ENCODE data around the gene SH3GL2.

SH3GL2 gene

GRCh38 chr9:17622141-17622540, 43.3 kb downstream of the SH3GL2 start:
- DNase-seq (ENCODE audit: extremely low read depth, low read depth) = no peak
- TF ChIP-seq, protein P1, sequence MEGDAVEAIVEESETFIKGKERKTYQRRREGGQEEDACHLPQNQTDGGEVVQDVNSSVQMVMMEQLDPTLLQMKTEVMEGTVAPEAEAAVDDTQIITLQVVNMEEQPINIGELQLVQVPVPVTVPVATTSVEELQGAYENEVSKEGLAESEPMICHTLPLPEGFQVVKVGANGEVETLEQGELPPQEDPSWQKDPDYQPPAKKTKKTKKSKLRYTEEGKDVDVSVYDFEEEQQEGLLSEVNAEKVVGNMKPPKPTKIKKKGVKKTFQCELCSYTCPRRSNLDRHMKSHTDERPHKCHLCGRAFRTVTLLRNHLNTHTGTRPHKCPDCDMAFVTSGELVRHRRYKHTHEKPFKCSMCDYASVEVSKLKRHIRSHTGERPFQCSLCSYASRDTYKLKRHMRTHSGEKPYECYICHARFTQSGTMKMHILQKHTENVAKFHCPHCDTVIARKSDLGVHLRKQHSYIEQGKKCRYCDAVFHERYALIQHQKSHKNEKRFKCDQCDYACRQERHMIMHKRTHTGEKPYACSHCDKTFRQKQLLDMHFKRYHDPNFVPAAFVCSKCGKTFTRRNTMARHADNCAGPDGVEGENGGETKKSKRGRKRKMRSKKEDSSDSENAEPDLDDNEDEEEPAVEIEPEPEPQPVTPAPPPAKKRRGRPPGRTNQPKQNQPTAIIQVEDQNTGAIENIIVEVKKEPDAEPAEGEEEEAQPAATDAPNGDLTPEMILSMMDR (IDR thresholded peaks at IDR 0.05; ENCODE audit: low read depth, low read length, missing control alignments) = no peak
- no peak overlapping the region for H3K4me3 ChIP-seq (replicated peaks; ENCODE audit: low read depth, low read length)

GRCh38 chr9:17622749-17623148, 43.9 kb downstream of the SH3GL2 start:
- DNase-seq (ENCODE audit: extremely low read depth, low read depth) = no peak
- TF ChIP-seq, protein P1 (IDR thresholded peaks at IDR 0.05; ENCODE audit: low read depth, low read length, missing control alignments) = no peak
- H3K4me3 ChIP-seq (replicated peaks; ENCODE audit: low read depth, low read length) = no peak overlapping the region

DNA sequence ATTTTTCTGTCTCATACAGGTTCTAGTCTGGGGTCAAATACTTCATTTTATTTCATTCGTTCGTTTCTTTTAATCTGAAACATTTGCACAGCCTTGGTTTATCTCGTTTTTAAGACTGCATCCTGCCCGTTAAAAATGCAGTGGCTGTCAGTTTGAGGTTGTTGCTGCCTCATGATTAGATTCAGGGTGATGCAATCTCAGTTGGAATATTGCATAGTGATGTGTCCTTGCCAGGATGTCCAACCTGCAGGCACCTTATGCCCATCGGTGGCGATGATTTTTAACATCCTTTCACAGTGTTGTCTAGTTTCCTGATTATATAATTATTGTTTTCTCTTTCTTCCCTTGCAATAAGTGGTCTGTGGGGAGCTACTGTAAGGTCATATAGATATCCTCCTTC, 45.1 kb downstream of the SH3GL2 start:
- no peak for DNase-seq (ENCODE audit: extremely low read depth, low read depth)
- TF ChIP-seq, protein P1 (IDR thresholded peaks at IDR 0.05; ENCODE audit: low read depth, low read length, missing control alignments) = no peak
- H3K4me3 ChIP-seq (replicated peaks; ENCODE audit: low read depth, low read length) = no peak overlapping the region

DNA sequence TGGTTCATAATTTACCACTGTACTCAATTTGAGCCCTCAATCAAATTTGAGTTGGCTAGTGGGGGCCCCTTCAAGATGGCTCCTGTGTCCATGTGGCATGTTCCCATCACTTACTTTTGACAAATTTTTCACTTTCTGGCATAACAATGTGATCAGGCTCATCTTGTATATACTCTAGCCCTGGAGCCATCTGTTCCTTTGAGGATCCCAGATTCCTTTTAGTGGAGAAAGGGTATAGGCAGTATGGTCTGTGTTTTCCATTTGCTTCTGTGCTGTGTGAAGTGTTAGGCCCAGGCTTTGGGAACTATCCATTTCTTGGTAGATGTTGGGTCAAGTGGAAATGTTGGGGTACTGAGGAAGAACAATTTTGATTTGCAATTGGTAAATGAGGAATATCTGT, 45.7 kb downstream of the SH3GL2 start:
- no peak for DNase-seq (ENCODE audit: extremely low read depth, low read depth)
- TF ChIP-seq, protein P1 (IDR thresholded peaks at IDR 0.05; ENCODE audit: low read depth, low read length, missing control alignments) = no peak
- no peak overlapping the region for H3K4me3 ChIP-seq (replicated peaks; ENCODE audit: low read depth, low read length)

DNA sequence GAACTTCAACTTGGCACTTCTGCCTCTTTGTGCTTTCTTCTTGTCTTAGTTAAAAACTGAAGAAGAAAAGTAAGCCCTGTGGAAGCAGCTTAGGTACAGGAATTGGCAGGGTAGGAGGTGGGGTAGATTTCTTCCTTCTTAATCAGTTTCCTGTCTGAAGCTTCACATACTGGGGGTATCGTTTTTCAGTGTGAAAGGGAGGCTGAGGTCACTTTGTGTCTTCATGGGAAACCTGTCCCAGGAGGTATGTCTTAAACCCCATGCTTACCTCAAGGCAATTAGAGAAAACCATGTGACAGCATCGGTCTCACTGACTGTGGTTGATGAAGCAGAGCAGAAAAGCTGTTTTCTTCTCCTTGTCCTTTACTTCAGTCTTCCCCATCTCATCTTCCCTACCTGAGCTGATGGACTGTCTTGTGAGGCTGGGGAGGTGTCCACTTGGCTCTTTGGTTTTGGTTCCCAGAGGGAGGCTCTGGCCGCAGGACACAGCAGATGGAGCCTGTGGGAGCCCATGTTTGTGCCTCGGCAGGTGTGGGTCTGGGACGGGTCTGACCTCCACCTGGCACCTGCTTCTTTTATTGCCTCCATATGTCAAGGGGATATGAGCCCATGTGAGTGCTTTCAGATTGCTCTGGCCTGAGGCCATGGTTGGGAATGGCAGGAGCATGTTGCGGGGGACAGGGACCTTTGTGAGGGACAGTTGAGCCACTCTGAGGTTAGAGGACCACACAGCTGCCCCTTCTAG, 47.0 kb downstream of the SH3GL2 start:
- no peak overlapping the region for H3K4me3 ChIP-seq (replicated peaks; ENCODE audit: low read depth, low read length)
- TF ChIP-seq, protein P1 (IDR thresholded peaks at IDR 0.05; ENCODE audit: low read depth, low read length, missing control alignments) = no peak
- no peak for DNase-seq (ENCODE audit: extremely low read depth, low read depth)

GRCh38 chr9:17627641-17628040, 48.8 kb downstream of the SH3GL2 start:
- no peak for DNase-seq (ENCODE audit: extremely low read depth, low read depth)
- TF ChIP-seq, protein P1 (IDR thresholded peaks at IDR 0.05; ENCODE audit: low read depth, low read length, missing control alignments) = no peak
- no peak overlapping the region for H3K4me3 ChIP-seq (replicated peaks; ENCODE audit: low read depth, low read length)

DNA sequence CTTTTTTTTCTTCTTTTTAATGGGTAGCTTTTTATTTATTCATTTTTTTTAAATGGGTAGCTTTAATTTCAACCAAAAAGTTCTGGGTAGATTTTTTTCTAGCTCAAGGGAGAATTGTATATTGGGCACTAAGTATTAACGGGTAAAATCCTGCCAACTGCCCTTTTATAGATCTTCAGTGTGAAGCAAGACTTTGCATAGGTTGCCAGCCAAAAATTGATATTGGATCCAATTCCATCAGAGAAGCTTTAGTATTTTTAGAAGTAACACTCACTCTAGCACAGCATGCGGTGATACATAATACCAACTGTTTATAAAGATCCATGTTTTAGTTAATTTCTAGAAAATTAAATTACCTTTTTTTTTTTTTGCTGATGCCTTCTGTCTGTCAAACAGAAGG, 49.8 kb downstream of the SH3GL2 start:
- H3K4me3 ChIP-seq (replicated peaks; ENCODE audit: low read depth, low read length) = no peak overlapping the region
- TF ChIP-seq, protein P1 (IDR thresholded peaks at IDR 0.05; ENCODE audit: low read depth, low read length, missing control alignments) = no peak
- no peak for DNase-seq (ENCODE audit: extremely low read depth, low read depth)

All from HFF-Myc (cell line).